ACHN (cell line): Measurements from ENCODE around the gene U2AF1.
"Not testable (repeated sequence)": the region's sequence is repeated elsewhere in the genome, so short reads cannot be mapped to it uniquely, and the experiment has no call there.

Experiments used
- DNase-seq: peaks from one replicate; pipeline ENCODE4 v3.0.0-alpha.2; 2015
- in situ Hi-C: cut with HindIII; loops from 2 replicates; pipeline ENCODE4 v1.10.0; 2017; ENCODE audit warnings: low sequenced_read_pairs, low pct_ligation_motif_present, low pct_unique_long_range_greater_than_20kb

Gene U2AF1, protein sequence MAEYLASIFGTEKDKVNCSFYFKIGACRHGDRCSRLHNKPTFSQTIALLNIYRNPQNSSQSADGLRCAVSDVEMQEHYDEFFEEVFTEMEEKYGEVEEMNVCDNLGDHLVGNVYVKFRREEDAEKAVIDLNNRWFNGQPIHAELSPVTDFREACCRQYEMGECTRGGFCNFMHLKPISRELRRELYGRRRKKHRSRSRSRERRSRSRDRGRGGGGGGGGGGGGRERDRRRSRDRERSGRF

DNA sequence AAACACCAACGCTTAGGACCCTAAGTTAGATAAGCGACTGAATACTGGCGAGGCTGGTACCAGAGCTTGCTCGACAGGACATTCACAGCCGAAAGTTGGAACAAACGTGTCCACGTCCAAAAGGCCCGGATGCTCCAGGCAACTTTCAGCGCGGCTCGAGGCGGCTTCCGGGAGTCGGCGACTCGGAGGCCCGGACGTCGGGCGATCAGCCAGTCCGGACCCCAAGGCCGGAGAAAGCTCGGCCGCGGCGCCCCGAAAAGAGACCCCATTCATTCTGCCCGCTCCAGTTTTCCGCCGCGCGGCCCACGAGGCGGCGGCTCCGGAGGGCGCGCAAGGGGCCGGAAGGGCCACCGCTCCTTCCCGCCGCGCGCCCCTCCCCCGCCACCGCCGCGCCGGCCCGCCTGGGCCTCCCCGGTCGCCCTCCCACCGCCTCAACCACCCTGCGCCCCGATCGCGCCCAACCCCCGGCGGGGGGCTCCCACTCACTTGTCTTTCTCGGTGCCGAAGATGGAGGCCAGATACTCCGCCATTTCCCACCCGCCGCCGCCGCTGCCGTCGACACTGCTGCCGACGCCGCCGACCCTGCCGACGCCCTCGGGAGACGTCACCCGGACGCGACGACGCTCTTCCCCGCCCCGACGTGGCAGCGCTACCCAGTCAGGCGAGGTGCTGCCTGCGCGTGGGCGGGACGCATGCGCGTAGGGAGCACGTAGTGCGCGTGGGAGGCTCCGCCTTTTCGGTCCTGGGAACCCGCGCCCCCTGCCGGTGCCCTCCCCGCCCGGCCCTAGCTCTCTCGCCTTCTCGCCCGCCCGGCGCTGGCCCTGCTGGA lies at the start of gene U2AF1:
Gene U2AF1, minus strand, starts transcription at position 606 of the 829 bp plus-strand sequence. Its CDS starts 76 bp downstream, at position 530.
- DNase-seq, in situ Hi-C loops: not testable (repeated sequence)

DNA sequence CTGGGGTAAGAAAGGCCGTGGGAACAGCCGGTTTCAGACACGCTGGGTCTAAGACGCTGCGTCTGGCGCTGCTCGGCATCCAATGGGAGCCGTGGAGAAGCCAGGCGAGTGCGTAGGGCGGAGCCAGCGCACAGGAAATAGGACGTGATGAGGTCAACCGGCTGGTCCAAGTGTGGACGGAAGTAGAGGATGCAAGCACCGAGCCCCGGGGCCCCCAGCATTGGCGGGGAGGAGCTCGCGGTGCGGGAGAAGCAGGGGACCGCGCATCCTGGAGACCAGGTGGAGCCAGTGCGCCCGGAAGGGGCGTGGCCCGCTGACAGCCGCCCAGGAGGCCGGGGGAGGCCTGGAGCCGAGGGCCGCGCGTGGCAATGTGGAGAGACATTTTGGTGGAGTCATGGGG lies 46.2 kb upstream of the U2AF1 start:
- in situ Hi-C loops, DNase-seq: not testable (repeated sequence)

DNA sequence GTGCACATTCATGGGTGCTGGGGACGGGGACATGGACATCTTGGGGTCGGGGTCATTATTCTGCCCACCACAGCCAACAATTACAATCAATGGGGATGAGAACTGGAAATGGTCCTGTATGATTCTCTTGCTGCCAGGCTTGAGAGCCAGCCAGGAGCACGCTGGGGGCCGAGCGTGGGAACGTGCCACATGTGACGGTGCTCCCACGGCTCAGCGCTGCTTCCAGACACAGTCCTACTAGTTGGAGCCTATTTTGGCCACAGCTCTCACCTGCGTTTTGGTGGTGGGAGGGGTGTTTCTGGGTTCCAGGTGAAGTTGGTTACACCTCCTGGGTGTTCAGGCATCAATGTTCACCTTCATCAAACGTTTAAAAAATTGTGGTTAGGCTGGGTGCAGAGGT lies 42.0 kb upstream of the U2AF1 start:
- DNase-seq, in situ Hi-C loops: not testable (repeated sequence)

DNA sequence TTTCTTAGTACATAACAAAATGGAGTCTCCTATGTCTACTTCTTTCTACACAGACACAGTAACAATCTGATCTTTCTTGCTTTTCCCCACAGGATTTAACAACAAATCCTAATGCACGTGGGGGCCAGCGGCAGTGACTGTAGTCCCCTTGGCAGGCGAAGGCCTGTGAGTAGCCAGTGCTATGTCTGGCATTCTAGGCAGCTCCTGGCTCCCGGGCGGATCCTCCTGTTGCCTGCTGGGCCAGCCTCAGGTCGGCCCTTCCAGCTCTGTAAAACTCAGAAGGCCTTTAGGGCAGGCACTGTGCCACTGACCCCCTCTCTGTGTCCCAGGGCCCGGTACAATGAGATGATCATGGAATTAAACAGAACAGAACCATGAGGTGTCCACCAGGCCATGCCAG lies 40.6 kb upstream of the U2AF1 start:
- in situ Hi-C loops, DNase-seq: not testable (repeated sequence)

DNA sequence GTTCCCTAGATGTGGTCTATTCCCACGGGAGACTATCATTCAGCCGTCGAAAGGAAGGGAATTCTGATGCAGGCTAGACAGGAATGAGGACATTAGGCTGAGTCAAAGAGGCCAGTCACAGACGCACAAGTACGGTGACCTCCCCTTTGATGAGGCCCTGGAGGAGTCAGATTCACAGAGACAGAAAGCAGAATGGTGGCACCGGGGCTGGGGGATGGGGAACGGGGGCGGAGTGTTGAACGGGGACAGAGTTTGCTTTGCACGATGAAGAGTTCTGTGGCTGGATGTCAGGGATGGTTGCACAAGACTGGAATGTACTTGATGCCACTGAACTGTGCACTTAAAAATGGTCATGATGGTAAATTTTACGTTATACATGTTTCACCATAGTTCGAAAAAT lies 39.3 kb upstream of the U2AF1 start:
- in situ Hi-C loops, DNase-seq: not testable (repeated sequence)

DNA sequence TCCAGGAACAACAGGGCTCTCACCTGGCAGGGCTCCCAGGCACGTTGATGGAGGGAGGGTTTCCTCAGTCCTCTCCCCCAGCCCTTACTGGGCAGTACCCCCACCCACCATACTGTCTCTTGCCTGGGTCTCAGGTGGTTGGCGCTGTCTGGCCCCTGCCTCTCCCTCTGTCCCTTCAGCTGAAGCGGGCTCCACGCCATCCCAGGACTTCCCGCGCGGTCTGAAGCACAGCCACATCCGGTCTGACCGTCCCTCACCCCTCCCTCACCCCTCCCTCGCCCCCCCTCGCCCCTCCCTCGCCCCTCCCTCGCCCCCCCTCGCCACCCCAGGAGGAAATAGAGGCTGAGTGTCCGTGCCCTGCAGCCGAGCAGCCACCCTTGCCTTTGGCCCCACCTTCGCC lies 34.0 kb upstream of the U2AF1 start:
- not testable (repeated sequence) for DNase-seq

DNA sequence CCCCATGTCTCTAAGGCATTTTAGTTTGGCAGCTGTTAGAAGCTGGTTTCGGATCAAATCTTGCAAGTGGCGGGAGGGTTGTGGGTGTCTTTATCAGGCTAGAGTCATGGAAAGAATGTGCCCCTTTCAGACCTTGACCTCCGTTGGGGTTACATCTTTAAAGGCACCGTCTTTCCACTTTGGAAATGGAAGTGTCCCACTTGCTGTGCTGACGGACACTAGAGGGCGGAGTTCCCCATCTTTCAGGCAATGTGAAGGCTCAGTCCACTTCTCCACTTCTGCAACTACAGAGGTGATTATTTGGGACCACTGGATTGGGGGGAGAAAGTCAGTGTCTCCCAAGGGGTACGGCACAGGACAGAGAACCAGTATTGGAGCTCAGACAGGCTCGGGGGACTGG lies 31.6 kb upstream of the U2AF1 start:
- in situ Hi-C loops, DNase-seq: not testable (repeated sequence)

More for the DNA sequence above, 34.0 kb upstream of the U2AF1 start:
- in situ Hi-C loops: not testable (repeated sequence)

DNA sequence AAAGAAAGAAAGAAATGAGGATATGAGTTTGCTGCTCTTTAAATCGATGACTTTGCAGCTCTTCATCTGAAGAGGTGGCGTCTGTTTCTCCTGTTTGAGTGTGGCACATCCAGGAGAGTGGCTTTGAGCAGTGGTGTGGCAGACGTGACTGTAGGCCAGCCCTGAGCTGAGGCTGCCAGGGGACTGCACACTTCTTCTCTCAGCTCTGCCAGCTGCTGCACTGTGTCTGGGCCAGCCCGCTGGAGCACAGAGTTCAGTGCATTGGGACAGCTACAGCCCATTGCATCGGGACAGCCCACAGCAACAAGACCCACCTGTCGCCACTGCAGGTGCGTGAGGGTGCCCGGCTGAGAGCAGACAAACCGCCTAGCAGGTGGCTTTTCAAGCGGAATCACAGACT lies 27.1 kb upstream of the U2AF1 start:
- DNase-seq, in situ Hi-C loops: not testable (repeated sequence)

DNA sequence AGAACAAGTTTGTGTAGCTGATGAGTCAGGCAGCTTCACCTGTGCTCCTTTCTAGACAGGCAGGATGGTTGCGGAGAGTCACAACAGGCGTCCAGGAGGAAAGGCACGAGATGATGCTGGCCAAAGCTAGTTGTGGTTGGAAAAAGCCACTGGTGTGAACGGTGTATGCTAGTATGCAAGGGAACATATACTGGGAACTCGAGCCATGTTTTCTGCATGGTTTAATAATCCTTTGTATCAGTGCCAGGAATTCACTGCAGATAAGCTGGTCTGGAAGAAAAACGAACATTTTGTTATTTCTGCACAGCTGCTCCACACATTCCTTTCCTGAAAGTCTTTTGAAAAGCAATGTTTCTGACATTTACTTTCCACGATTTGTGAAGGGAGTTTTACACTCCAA lies 22.7 kb upstream of the U2AF1 start:
- in situ Hi-C loops, DNase-seq: not testable (repeated sequence)

DNA sequence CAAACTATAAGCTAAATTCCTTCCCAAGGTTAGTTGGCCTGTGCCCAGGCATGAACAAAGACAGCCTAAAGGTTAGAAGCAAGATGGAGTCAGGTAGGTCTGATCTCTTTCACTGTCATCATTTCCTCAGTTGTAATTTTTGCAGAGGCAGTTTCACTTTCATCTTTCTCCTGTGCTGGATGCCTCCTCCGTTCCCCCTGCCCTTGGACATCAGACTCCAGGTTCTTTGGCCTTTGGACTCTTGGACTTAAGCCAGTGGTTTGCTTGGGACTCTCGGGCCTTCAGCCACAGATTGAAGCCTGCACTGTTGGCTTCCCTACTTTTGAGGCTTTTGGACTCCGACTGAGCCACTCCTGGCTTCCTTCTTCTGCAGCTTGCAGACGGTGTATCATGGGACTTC lies 8.6 kb upstream of the U2AF1 start:
- DNase-seq, in situ Hi-C loops: not testable (repeated sequence)

DNA sequence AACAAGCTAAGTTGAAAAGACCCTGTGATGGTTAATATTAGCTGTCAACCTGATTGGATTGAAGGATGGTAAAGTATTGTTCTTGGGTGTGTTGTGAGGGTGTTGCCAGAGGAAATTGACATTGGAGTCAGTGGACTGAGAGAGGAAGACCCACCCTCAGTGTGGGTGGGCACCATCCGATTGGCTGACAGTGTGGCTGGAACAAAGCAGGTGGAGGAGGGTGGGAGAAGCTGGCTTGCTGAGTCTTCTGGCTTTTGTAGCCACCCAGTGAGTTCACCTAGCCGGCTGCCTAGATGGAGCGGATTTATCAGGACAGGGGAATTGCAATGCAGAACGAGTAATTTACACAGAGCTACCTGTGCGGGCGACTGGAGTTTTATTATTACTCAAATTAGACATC lies 7.1 kb upstream of the U2AF1 start:
- in situ Hi-C loops, DNase-seq: not testable (repeated sequence)

DNA sequence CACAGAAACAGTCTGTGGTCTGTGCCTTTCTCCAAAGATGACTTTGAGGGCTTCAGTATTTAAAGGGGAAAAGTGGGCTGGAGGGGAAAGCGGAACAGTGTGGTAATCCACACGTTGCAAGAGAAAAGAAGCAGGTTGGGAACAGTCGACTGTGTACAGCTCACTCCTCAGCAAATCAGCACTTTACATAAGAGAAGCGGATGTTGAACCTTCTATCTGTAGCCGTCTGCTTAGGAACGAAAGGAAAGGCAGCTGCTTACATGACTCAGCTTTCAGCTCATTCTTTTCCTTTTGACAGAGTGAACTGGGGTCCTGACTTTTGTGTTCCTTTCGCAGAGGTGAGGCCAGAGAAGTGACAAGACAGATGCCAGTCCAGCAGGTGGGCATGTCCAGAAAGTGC lies 1.6 kb upstream of the U2AF1 start:
- DNase-seq, in situ Hi-C loops: not testable (repeated sequence)

DNA sequence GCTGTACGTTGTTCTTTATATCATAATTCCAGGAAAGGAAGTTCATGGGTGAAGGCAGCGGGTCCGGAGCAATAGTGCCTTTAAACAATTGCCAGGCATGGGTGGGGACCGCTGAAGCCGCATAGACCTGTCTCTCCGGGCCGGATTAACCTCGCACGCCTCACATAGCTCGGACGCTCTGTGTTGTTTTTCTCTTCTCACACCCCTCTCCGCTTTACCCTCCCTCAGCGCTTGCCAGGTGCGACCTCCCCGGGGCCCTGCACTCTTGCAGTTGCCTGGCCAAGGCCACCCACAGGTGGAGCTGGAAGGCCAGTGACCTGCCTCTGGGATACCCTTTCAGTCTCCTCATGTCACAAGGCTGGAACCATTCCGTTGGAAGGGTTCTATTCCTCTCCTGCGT lies 807 bp upstream of the U2AF1 start:
- DNase-seq, in situ Hi-C loops: not testable (repeated sequence)

DNA sequence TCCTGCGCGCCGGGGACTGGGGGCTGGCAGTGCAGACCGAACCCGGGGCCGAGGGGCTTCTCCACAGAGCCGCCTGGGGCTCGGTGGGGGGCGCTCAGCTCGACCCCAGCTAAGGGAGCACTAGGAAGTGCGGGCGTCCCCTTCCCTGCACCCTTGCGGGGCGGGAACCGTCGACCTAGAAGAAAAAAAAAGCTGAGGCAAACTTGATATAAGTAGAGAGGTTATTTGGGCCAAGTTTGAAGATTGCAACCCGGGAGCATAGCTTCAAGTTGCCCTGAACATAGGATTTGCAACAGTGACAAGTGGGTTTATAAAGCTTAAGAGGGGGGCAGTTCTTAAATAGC lies 396 bp upstream of the U2AF1 start:
- DNase-seq, in situ Hi-C loops: not testable (repeated sequence)

DNA sequence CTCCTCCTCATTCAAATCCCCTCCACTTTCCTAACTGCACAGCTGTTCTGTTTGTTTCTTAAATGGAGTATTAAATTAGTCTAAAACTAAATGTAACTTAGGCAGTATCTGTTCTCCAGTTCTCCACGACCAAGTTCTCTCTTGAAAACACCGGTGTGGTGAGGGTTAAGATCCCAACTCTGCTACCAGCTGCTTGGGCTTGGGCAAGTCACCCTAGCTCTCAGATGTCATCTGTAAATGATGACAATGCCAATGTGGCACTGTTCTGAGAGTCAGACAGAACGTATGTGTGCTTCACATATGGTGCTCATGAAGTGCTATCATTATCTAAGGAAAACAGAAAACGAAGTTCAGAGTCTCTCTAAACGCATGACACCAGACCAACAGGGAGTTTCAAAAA lies 2.7 kb downstream of the U2AF1 start:
- DNase-seq, in situ Hi-C loops: not testable (repeated sequence)

DNA sequence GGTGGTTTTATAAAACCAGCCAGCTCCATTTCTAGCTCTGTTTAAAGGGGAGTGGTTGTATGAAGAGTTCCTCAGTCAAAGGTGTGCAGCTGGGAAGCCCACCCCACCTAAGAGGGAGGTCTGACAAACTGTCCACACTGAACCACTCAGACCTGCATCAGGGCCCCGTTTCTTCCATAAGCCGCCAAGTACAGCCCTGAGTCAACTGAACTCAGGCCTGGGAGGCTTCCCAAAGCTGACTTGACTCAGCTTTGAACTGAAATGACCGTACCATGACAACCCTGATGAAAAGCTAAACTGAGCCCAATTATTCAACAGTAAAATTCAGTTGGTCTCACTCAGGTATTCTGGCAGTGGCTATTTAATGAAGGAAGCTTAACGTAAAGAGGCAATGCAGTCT lies 5.1 kb downstream of the U2AF1 start:
- in situ Hi-C loops, DNase-seq: not testable (repeated sequence)

DNA sequence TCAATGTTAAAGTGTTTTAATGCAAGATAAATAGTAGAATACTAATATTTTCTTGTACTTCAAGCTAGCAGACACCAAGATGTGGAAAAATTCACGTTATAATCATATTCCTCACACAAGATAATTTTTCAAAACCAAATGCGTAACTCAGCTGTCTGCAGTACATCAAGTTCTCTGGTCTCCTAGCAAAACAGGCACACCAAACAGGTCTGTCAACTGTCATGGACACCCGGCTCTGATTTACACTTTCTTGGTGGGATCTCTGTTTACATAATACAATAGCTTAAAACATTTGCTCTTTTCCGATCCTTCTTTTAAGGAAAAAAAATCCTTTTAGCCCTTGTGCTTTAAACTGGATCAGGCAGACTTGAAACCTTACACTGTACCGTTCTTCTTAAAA lies 5.7 kb downstream of the U2AF1 start:
- DNase-seq, in situ Hi-C loops: not testable (repeated sequence)

DNA sequence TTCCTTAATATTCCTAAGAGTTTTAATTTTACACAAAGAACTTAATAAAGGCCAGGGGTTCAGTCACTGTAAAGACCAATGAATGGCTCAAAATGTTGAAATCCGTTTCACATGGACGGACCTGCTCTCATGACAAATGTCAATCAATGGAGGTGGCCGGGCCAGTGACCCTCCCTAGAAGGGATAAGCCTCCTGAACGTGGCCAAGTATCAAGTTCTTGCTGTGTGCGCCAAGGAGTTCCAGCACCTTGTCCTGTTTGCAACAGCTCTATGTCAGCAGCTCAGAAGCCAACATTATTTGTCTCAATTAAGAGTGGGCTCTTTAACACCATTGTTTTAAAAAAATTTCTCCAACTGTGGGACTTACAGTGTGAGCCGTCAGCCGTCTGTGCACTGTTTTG lies 6.4 kb downstream of the U2AF1 start:
- DNase-seq, in situ Hi-C loops: not testable (repeated sequence)

DNA sequence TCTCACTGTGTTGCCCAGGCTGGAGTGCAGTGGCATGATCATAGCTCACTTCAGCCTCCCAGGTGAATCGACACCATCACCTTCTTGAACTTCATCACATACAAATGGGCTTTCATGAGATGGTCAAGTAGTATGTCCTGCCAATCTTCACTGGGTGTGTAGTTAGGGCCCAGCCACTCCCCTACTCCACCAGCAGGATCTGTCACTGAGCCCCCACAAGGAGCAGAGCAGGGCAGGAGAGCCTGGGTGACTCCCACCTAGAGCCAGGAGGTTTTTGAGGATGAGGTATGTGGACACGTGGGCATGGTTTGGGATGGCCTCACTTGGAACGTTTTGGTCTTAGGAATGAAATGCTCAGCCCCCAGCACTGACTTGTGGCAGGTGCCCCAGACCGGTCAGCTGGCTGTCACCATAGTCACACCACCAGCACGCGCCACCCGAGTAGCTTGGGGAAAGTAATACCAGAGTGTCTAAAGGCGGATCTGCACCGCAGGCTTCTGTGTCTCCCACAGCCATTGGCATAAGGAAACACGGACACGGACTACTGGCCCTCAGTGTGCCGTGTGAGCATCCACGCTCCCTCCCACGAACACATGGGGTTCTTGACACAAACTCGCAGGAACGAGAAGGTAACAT lies 15.3 kb downstream of the U2AF1 start:
- in situ Hi-C loops, DNase-seq: not testable (repeated sequence)
